Chondrocyte (in vitro differentiated cells): ENCODE results near the gene USP11. TPM values are rescaled to one million over a fixed set of nuclear protein-coding genes. Genes with fewer than 3 reads are reported as not detected.

Experiments
- DNase-seq: peaks from one replicate; pipeline ENCODE4 v3.0.0; 2021; ENCODE audit warnings: mixed read lengths, low spot score
- H3K27ac Mint-ChIP-seq: one replicate; pipeline ENCODE4 v1.8.0; 2021; ENCODE audit warnings: mild to moderate bottlenecking, moderate library complexity, mixed read lengths; ENCODE audit not compliant: unreplicated experiment
- H3K27me3 Mint-ChIP-seq: 2 replicates; pipeline ENCODE4 v1.8.0; 2021; ENCODE audit warnings: low read depth, mixed read lengths
- H3K36me3 Mint-ChIP-seq: 2 replicates; pipeline ENCODE4 v1.8.0; 2021; ENCODE audit warnings: low read depth, mixed read lengths
- H3K4me1 Mint-ChIP-seq: 2 replicates; pipeline ENCODE4 v1.8.0; 2021; ENCODE audit warnings: low read depth, mild to moderate bottlenecking, mixed read lengths
- H3K4me3 Mint-ChIP-seq: one replicate; pipeline ENCODE4 v1.8.0; 2021; ENCODE audit warnings: mild to moderate bottlenecking, moderate library complexity, mixed read lengths; ENCODE audit not compliant: unreplicated experiment
- H3K9me3 Mint-ChIP-seq: 2 replicates; pipeline ENCODE4 v1.8.0; 2021; ENCODE audit warnings: low read depth, mixed read lengths
- total RNA-seq: library from RNA; stranded (reverse); gene quantifications from 3 replicates; pipeline ENCODE4 v1.2.1, GENCODE V29; 2021
- TF ChIP-seq, protein P1 (sequence below): fragments of 200-600 bp; sonication (generic); IDR thresholded peaks from 2 replicates; pipeline ENCODE4 v1.5.0; 2021; ENCODE audit warnings: antibody characterized with exemption, mild to moderate bottlenecking, moderate library complexity

The USP11 gene
- total RNA-seq, 1 donor from 2014 or later = 157 TPM

DNA sequence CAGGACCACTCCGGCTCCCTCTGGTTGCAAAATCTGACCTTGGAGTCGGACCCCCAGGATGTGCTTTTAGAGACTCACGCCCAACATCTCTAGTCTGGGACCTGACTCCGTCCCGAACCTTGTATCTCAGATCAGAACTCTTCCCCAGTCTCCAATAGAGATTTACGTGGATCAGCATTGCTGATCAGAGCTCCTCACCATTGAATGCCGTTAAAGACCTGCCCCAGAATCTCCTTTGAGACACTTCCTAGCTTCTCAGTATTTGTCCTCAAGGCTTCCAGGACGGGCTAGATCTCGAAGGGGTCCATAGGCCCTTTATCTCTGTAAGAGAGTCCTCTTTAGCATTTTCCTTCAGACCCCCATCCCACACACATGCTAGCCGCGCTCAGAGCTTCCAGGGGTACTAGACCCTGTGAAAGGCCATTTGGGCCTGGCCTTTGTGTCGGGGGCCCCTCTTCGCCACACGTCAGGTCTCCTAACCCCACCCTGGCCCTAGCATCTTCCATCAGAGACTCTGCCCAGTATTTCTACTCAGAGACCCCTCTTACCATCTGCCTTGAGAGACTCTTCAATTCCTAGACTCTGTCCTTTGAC is 38.5 kb upstream of the USP11 start:
- Mint-ChIP-seq H3K36me3 (peaks cover 21% of the 10 kb centered on the region), H3K9me3 (no peaks in the 10 kb centered on the region), H3K27ac (peak overlapping the region; percentile 99), H3K4me1 (peaks cover 73% of the 10 kb centered on the region), H3K27me3 (no peaks in the 10 kb centered on the region), H3K4me3 (peak overlapping the region; percentile 98)
- peak; percentile 52 for DNase-seq
- TF ChIP-seq, protein P1, sequence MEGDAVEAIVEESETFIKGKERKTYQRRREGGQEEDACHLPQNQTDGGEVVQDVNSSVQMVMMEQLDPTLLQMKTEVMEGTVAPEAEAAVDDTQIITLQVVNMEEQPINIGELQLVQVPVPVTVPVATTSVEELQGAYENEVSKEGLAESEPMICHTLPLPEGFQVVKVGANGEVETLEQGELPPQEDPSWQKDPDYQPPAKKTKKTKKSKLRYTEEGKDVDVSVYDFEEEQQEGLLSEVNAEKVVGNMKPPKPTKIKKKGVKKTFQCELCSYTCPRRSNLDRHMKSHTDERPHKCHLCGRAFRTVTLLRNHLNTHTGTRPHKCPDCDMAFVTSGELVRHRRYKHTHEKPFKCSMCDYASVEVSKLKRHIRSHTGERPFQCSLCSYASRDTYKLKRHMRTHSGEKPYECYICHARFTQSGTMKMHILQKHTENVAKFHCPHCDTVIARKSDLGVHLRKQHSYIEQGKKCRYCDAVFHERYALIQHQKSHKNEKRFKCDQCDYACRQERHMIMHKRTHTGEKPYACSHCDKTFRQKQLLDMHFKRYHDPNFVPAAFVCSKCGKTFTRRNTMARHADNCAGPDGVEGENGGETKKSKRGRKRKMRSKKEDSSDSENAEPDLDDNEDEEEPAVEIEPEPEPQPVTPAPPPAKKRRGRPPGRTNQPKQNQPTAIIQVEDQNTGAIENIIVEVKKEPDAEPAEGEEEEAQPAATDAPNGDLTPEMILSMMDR = no peak

DNA sequence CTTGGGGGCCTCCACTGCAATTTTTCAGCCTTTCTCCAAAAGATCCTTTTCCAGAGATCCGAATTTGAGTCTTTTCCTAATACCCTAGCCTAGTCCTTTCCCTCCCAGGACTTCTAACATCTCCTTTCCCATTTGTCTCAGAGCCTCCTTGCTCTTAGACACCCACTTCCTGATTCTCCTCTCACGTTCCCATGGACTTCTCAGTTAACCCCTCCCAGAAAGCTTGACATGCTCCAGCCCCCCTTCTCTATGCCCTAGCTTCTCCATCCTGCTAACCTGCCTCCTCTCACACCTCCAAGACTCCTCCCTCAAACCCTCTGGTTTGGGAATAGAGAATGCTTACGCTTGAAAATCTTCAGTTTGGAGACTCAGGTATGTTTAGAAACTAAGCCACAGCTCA is 36.7 kb upstream of the USP11 start:
- Mint-ChIP-seq H3K27me3 (no peaks in the 10 kb centered on the region), H3K4me3 (peak overlapping the region; percentile 98), H3K36me3 (peaks cover 31% of the 10 kb centered on the region), H3K27ac (peak overlapping the region; percentile 82), H3K4me1 (peaks cover 74% of the 10 kb centered on the region), H3K9me3 (no peaks in the 10 kb centered on the region)
- DNase-seq = no peak
- TF ChIP-seq, protein P1 = no peak

DNA sequence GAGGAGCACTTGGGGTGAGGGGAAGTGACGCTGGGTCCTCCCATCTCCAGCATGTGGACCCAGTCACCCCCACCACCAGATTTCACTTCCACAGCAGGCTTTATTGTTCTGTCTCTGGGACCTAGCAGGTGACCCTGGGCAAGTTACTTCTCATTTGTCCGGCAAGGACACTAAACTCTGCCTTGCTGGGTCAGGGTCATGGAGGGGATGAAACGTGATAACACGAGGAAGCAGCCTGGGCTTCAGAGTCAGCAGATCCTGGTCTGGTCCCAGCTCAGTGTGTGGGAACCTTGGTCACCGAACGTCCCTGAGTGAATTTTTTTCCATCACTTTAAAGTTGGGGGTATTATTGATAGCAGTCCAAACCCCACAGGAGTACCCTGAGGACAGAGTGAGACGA is 35.3 kb upstream of the USP11 start:
- TF ChIP-seq, protein P1 = no peak
- H3K4me3 Mint-ChIP-seq = peak overlapping the region; percentile 98
- H3K4me1 Mint-ChIP-seq = peaks cover 68% of the 10 kb centered on the region
- peak overlapping the region; percentile 82 for H3K27ac Mint-ChIP-seq
- H3K36me3 Mint-ChIP-seq = peaks cover 44% of the 10 kb centered on the region
- peak; percentile 20 for DNase-seq
- H3K27me3 Mint-ChIP-seq = no peaks in the 10 kb centered on the region
- no peaks in the 10 kb centered on the region for H3K9me3 Mint-ChIP-seq

DNA sequence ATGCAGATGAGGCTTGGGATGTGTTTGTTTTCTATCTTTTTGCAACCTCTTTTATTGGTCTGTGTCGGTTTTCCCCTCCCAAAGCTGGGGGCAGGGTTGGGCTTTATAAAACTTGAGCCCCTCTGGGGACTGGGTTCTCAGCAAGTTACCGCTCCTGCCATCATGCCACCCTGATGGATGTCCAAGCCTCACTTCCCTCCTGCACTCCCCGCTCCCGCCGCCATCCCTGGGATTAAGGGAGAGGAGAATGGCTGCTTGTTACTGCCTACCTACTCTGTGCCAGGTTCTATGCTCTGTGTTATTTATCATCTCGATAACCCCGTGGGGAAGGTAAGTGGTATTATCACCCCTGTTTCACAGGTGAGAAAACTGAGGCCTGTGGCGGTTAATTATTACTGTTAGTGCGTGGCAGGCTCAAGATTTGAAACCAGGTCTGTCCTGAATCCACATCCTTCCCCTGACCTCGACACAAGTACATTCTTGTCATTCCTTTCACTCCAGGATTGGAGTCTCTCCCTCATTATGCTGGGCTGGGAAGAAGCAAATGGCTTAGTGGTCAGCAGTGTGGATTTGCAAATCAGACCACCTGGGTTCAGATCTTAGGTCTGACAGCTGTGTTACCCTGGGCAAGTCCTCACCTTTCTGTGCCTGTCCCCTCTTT is 34.7 kb upstream of the USP11 start:
- Mint-ChIP-seq H3K27me3 (no peaks in the 10 kb centered on the region), H3K9me3 (no peaks in the 10 kb centered on the region), H3K4me3 (peak overlapping the region; percentile 31), H3K27ac (peak overlapping the region; percentile 82), H3K36me3 (peaks cover 48% of the 10 kb centered on the region), H3K4me1 (peaks cover 62% of the 10 kb centered on the region)
- peak; percentile 63 for DNase-seq
- TF ChIP-seq, protein P1 = no peak

DNA sequence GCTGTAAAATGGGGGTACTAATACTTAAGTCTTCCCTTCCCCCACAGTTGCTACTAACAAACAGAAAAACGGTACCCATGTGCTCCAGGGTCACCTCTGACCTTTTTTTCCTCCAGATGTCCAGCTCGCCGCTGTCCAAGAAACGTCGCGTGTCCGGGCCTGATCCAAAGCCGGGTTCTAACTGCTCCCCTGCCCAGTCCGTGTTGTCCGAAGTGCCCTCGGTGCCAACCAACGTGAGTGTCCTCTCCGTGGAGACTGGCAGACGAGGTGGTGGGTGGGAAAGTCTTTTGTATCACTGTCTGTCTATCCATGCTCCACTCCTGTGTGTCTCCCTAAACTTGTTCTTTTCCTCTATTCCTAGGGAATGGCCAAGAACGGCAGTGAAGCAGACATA is 34.1 kb upstream of the USP11 start:
- Mint-ChIP-seq H3K27ac (peak overlapping the region; percentile 82), H3K4me3 (peak overlapping the region; percentile 31), H3K9me3 (no peaks in the 10 kb centered on the region), H3K27me3 (no peaks in the 10 kb centered on the region), H3K36me3 (peaks cover 51% of the 10 kb centered on the region), H3K4me1 (peaks cover 58% of the 10 kb centered on the region)
- DNase-seq = peak; percentile 70
- TF ChIP-seq, protein P1 = no peak
